HUES64 (cell line): ENCODE measurements around the gene AHSG.
A peak's percentile ranks its signal among the peaks of the same experiment; 100 is the strongest.

Experiments used
- H3K27ac ChIP-seq: 2 replicates; pipeline ENCODE4 v1.7.0; 2013; ENCODE audit warnings: low read depth, low read length, inconsistent platforms
- H3K27me3 ChIP-seq: 2 replicates; pipeline ENCODE4 v1.6.1; 2013; ENCODE audit warnings: mild to moderate bottlenecking, low read length; ENCODE audit not compliant: insufficient read depth
- H3K36me3 ChIP-seq: 2 replicates; pipeline ENCODE4 v1.6.1; 2013; ENCODE audit warnings: mild to moderate bottlenecking, low read length; ENCODE audit not compliant: insufficient read depth
- H3K4me1 ChIP-seq: 2 replicates; pipeline ENCODE4 v1.6.1; 2013; ENCODE audit warnings: mild to moderate bottlenecking, low read length, moderate library complexity; ENCODE audit not compliant: insufficient read depth
- H3K4me3 ChIP-seq: 2 replicates; pipeline ENCODE4 v1.5.1; 2013; ENCODE audit warnings: mild to moderate bottlenecking, low read length, moderate library complexity
- H3K9ac ChIP-seq: 2 replicates; pipeline ENCODE4 v1.6.1; 2013; ENCODE audit warnings: mild to moderate bottlenecking, low read depth, low read length
- H3K9me3 ChIP-seq: 2 replicates; pipeline ENCODE4 v1.6.1; 2013; ENCODE audit warnings: low read depth, low read length; ENCODE audit not compliant: insufficient read depth
- WGBS: fragments of 150-250, 120-280 bp; methylation state at CpG from one replicate; pipeline ENCODE4 v1.1.7; 2013; ENCODE audit warnings: missing lambda C conversion rate; 5-methylcytosine and 5-hydroxymethylcytosine counted together

Gene AHSG

DNA sequence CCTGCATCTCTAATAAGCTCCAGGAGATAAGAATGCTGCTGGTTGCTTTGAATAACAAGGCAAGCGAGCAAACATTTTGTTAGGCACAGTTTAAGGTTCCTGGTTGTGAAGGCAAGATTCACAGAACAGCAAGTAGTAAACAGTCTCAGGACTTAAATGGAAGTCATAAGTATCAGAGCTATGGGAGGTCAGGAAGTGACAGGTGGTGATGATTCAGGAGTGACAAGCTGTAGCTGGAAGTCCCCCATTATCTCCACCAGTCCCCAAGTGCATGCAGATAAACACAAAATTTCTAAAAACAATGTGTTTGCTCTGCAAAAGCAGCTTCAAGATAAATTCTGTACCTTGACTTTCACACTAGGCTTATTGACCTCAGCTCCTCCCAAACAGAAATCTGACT, 30.6 kb downstream of the AHSG start:
- no peak overlapping the region for H3K4me3 ChIP-seq
- H3K36me3 ChIP-seq = no peaks in the 10 kb centered on the region
- no peak overlapping the region for H3K9ac ChIP-seq
- peaks cover 21% of the 10 kb centered on the region for H3K4me1 ChIP-seq
- WGBS = 41% methylated on average over 1 of the region's 1 CpG
- no peaks in the 10 kb centered on the region for H3K9me3 ChIP-seq
- 0 out of 2 replicates have a peak, but pooled peaks cover 4% of the 10 kb centered on the region for H3K27me3 ChIP-seq
- H3K27ac ChIP-seq = no peak overlapping the region

DNA sequence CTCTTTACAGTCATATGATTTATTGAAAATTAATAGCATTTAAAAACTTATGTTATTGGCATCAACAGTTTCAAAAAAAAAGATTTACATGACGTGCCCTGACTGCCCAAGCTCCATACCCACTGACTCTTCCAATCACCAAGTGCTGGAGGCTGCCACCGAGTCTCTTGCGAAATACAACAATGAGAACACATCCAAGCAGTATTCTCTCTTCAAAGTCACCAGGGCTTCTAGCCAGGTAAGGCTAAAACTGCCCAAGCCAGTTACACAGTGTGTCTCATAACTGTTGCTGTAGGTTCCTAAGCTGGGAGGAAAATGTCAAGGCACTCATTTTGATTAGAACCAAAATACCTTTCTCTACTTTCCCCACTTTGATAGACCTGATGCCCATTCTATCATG, 31.8 kb downstream of the AHSG start:
- Histone ChIP-seq H3K4me3 (no peak overlapping the region), H3K9ac (no peak overlapping the region), H3K4me1 (peaks cover 21% of the 10 kb centered on the region), H3K9me3 (no peaks in the 10 kb centered on the region), H3K36me3 (no peaks in the 10 kb centered on the region), H3K27ac (no peak overlapping the region), H3K27me3 (0 out of 2 replicates have a peak, but pooled peaks cover 4% of the 10 kb centered on the region)
- 96% methylated on average over 3 of the region's 3 CpGs for WGBS

DNA sequence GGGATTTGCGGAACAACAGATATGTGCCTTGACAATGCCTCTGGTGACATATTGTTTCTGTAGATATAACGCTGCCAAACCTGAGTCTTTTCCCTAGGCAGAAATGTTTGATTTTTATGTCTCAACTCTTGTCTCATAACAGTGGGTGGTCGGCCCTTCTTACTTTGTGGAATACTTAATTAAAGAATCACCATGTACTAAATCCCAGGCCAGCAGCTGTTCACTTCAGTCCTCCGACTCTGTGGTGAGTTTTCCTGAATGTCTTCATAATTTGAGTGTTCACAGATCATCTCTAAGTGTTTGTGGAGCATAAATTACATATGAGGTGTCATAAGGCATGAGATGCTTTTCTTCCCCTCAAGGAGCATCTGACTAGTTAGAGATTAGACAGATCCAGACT, 33.2 kb downstream of the AHSG start:
- Histone ChIP-seq H3K4me3 (no peak overlapping the region), H3K27me3 (0 out of 2 replicates have a peak, but pooled peaks cover 4% of the 10 kb centered on the region), H3K9ac (no peak overlapping the region), H3K4me1 (peaks cover 12% of the 10 kb centered on the region), H3K27ac (no peak overlapping the region), H3K36me3 (no peaks in the 10 kb centered on the region), H3K9me3 (no peaks in the 10 kb centered on the region)
- WGBS = 92% methylated on average over 4 of the region's 4 CpGs

DNA sequence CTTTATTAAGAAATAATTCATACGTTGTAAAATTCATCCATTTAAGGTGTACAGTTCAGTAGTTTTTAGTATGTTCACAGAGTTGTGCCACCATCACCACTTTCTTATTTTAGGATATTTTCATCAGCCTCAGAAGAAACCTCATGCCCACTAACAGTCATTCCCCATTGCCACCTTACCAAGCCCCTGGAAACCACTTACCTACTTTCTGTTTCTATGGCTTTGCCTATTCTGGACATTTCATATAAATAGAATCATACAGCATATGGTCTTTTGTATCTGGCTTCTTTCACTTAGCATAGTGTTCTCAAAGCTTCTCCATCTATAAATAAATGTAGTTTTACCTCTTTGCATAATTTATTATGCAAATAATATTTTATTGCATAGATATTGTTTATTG, 34.0 kb downstream of the AHSG start:
- Histone ChIP-seq H3K9me3 (no peaks in the 10 kb centered on the region), H3K4me3 (no peak overlapping the region), H3K27ac (no peak overlapping the region), H3K27me3 (0 out of 2 replicates have a peak, but pooled peaks cover 4% of the 10 kb centered on the region), H3K9ac (no peak overlapping the region), H3K4me1 (peaks cover 12% of the 10 kb centered on the region), H3K36me3 (no peaks in the 10 kb centered on the region)
- WGBS = 100% methylated on average over 1 of the region's 1 CpG

DNA sequence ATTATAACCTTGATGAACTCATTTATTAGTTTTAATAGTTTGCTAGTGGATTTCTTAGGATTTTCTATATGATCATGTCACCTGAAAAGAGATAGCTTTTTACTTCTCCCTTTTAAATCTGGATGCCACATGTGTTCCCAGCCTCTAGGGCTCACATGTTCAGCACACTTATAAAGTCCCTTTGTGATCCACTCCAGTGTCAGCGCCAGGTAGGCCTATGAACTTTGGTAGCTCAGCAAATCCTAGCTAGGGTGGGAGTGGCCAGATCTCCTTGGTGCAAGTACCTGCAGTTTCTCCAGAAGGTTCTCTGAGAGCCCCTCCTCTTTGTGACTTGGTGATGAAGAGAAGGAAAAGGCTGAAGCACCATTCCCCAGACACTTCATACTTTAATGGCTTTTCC, 36.0 kb downstream of the AHSG start:
- 95% methylated on average over 1 of the region's 1 CpG for WGBS
- H3K4me3 ChIP-seq = no peak overlapping the region
- peaks cover under 1% of the 10 kb centered on the region for H3K4me1 ChIP-seq
- no peaks in the 10 kb centered on the region for H3K36me3 ChIP-seq
- no peaks in the 10 kb centered on the region for H3K9me3 ChIP-seq
- H3K27me3 ChIP-seq = no peaks in the 10 kb centered on the region
- no peak overlapping the region for H3K9ac ChIP-seq
- H3K27ac ChIP-seq = no peak overlapping the region

DNA sequence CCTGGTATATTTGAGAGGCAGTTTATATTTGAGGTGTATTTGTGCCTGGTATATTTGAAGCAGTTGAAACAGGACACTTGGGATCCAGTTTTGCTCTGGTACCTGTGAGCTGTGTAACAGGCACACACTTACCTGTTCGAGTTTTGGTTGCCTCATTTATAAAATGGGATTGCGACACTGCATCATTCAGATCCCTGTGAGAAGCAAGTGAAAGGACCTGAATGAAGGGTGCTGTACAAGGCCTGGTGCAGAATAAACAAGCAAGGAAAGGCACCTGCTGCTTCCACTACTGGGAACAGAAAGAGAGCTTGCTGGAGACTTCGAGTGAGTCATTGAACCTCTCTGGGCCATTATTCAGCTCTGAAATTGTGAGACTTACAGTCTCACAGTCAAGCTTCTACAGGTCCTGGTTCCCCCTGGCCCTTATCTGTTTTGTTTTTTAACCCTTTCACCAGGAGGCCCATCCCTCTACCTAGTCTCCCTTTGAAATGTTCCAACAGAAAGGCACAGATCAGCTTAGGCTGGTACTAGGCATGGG, 38.9 kb downstream of the AHSG start:
- H3K27ac ChIP-seq = no peak overlapping the region
- H3K9me3 ChIP-seq = no peaks in the 10 kb centered on the region
- no peaks in the 10 kb centered on the region for H3K27me3 ChIP-seq
- H3K36me3 ChIP-seq = no peaks in the 10 kb centered on the region
- no peak overlapping the region for H3K9ac ChIP-seq
- H3K4me1 ChIP-seq = peaks cover 8% of the 10 kb centered on the region
- WGBS = 90% methylated on average over 3 of the region's 3 CpGs
- no peak overlapping the region for H3K4me3 ChIP-seq

DNA sequence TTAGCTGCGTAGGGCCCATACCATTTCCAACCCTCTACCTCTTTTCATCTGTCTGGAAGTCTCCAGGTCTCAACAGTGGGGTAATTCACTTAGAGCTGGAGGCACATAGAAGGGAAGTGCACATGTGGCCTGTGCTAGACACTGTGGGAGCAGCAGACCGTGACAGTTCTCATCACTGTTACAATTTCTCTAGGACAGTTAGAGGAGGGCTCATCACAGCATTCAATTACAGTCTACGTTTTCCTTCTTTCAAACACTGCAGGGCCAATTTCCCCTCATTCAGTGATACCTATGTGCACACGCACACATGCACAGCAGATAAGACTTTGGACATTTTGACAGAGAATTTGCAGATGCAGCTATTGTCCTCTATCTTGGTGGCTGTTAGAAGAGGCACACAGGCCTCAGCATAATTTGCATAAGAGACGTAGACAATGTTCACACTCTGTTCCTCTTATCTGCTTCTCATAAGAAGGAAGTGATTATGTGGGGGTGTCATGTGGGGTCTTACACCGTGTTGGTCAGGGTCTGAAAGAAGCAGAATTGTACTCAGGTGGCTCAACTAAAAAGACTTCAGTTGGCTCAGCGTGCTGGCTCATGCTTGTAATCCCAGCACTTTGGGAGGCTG, 40.3 kb downstream of the AHSG start:
- Histone ChIP-seq H3K9ac (no peak overlapping the region), H3K27ac (no peak overlapping the region), H3K4me3 (no peak overlapping the region), H3K27me3 (no peaks in the 10 kb centered on the region), H3K9me3 (0 out of 2 replicates have a peak, but pooled peaks cover 2% of the 10 kb centered on the region), H3K4me1 (peaks cover 8% of the 10 kb centered on the region), H3K36me3 (0 out of 2 replicates have a peak, but pooled peaks cover 2% of the 10 kb centered on the region)
- 91% methylated on average over 7 of the region's 7 CpGs for WGBS

DNA sequence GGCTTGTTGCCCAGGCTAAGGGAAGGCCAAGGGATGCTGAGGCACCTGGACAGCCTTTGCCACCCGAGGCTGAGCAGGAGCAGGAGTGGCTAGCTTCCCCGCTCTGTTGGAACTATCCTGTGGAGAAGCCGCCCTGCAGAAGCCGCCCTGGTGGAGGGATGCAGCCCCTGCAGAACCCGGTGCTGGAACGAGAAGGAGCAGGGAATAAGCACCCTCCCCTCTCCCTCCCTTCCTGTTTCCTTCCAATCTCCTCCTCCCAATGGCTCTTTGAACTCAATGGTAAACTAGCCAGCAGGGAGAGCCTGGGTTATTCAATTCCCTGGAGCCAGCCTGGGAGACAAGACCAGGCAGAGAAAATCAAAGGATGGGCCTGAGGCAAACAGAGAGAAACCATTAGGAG, 41.1 kb downstream of the AHSG start:
- H3K4me3 ChIP-seq = no peak overlapping the region
- H3K9me3 ChIP-seq = 0 out of 2 replicates have a peak, but pooled peaks cover 3% of the 10 kb centered on the region
- peaks cover 8% of the 10 kb centered on the region for H3K4me1 ChIP-seq

DNA sequence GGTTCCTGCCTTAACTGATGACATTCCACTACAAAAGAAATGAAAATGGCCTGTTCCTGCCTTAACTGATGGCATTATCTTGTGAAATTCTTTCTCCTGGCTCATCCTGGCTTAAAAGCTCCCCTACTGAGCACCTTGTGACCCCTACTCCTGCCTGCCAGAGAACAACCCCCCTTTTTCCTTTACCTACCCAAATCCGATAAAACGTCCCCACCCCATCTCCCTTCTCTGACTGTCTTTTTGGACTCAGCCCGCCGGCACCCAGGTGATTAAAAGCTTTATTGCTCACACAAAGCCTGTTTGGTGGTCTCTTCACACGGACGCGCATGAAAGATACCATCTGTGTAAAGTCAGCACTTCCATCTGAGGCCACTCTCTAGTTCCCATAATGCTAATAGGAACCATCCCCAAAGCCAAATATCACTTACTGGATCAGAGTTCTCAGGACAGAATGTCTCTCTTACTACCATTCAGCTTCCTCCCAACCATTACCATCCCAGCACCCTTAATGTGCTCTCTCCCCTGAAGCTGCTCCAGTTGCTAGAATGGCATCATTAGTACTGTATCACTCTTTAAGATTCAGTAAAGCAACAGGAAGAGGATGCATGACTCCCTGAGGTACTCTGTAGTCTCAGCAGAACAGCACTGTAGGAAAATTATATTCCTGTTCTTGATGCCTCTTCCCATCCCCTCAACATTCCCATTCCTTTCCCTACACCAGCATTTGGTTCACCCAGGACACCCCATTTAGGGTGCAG, 50.7 kb downstream of the AHSG start:
- Histone ChIP-seq H3K9me3 (no peaks in the 10 kb centered on the region), H3K27ac (peak overlapping the region; percentile 76), H3K4me3 (no peak overlapping the region), H3K4me1 (peaks cover 25% of the 10 kb centered on the region), H3K36me3 (no peaks in the 10 kb centered on the region), H3K9ac (peak overlapping the region; percentile 40; the same call in 1 of the 2 replicates), H3K27me3 (no peaks in the 10 kb centered on the region)
- 11% methylated on average over 7 of the region's 7 CpGs for WGBS

More for the DNA sequence above, 41.1 kb downstream of the AHSG start:
- H3K27ac ChIP-seq = no peak overlapping the region
- WGBS = 34% methylated on average over 6 of the region's 6 CpGs
- no peaks in the 10 kb centered on the region for H3K27me3 ChIP-seq
- H3K9ac ChIP-seq = no peak overlapping the region
- H3K36me3 ChIP-seq = 0 out of 2 replicates have a peak, but pooled peaks cover 2% of the 10 kb centered on the region

DNA sequence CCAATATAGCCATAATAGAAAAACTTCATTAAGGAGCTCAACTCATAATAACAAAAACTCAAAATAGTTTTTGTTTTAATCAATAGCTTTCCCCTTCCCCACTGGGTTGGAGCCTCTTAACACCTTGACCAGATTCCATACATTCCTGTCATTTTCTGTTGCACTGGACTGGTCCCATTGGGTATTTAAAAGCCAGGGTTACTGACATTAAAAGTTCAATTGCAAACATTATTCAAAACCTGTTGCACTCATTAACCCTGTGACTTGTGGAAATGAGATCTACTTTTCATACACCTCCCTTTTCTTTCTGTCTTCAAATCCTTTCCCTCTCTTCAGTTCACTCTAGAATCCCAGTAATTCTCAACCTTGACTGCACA, 51.2 kb downstream of the AHSG start:
- no peaks in the 10 kb centered on the region for H3K27me3 ChIP-seq

DNA sequence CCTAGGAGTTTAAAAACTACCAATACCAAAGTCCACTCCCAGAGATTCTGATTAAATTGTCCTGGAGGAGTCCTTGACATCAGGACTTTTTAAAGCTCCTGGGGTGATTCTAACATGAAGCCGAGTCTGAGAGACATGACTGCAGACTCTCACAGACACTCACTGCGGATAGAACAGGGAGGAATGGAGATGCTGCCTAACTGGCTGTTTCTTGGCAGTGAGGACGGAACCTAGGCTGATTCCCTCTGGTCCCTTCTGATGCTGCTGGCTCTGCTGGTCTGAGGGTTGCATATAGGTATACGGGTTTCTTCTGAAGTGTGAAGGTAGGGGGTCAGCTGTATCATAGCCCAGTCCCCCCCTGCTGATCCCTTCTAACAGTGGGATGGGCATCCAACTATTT, 51.6 kb downstream of the AHSG start:
- Histone ChIP-seq H3K4me1 (peaks cover 25% of the 10 kb centered on the region), H3K9me3 (no peaks in the 10 kb centered on the region), H3K36me3 (no peaks in the 10 kb centered on the region), H3K27ac (peak overlapping the region; percentile 66), H3K27me3 (no peaks in the 10 kb centered on the region), H3K4me3 (no peak overlapping the region), H3K9ac (no peak overlapping the region)
- 46% methylated on average over 4 of the region's 4 CpGs for WGBS

More for the DNA sequence above, 51.2 kb downstream of the AHSG start:
- Histone ChIP-seq H3K9me3 (no peaks in the 10 kb centered on the region), H3K9ac (no peak overlapping the region), H3K4me1 (peaks cover 25% of the 10 kb centered on the region), H3K27ac (peak overlapping the region; percentile 76), H3K4me3 (no peak overlapping the region), H3K36me3 (no peaks in the 10 kb centered on the region)
